OCI-LY3 (cell line): ENCODE results near the gene TRIM47.

Experiments used
- H2AFZ ChIP-seq: fragments of 200-600, 300-600 bp; shearing (Covaris generic); 2 replicates; pipeline ENCODE4 v1.6.0; 2014; ENCODE audit warnings: antibody characterized with exemption, low read depth, low read length
- H3K27ac ChIP-seq: fragments of 200-600, 300-600 bp; sonication (generic); 2 replicates; pipeline ENCODE4 v1.5.1; 2014; ENCODE audit warnings: mild to moderate bottlenecking, low read length, moderate library complexity, mixed read lengths
- H3K27me3 ChIP-seq: fragments of 200-600, 300-600 bp; sonication (generic); 2 replicates; pipeline ENCODE4 v1.6.1; 2014; ENCODE audit warnings: low read depth, low read length, mixed read lengths
- H3K36me3 ChIP-seq: fragments of 200-600, 300-600 bp; sonication (generic); replicated peaks from 2 replicates; pipeline ENCODE3; 2014; ENCODE audit warnings: low read depth, low read length, mixed read lengths
- H3K4me1 ChIP-seq: fragments of 300-600, 200-600 bp; sonication (generic); 2 replicates; pipeline ENCODE4 v1.6.1; 2014; ENCODE audit warnings: low read length, mixed read lengths
- H3K4me2 ChIP-seq: fragments of 200-600, 300-600 bp; sonication (generic); 2 replicates; pipeline ENCODE4 v1.6.1; 2014; ENCODE audit warnings: low read length, mixed read lengths
- H3K4me3 ChIP-seq: fragments of 300-600, 200-600 bp; sonication (generic); 2 replicates; pipeline ENCODE4 v1.5.1; 2014; ENCODE audit warnings: antibody characterized with exemption, mild to moderate bottlenecking, low read length, moderate library complexity
- H3K79me2 ChIP-seq: fragments of 300-600, 200-600 bp; shearing (Covaris generic); 2 replicates; pipeline ENCODE4 v1.6.1; 2014; ENCODE audit warnings: mild to moderate bottlenecking, low read length, mixed read lengths
- H3K9ac ChIP-seq: fragments of 300-600, 200-600 bp; shearing (Covaris generic); 2 replicates; pipeline ENCODE4 v1.6.0; 2014; ENCODE audit warnings: mild to moderate bottlenecking, low read length, moderate library complexity
- H3K9me3 ChIP-seq: fragments of 200-600, 300-600 bp; shearing (Covaris generic); 2 replicates; pipeline ENCODE4 v1.6.1; 2014; ENCODE audit warnings: low read length, mixed read lengths; ENCODE audit not compliant: insufficient read depth
- H4K20me1 ChIP-seq: fragments of 200-600, 300-600 bp; sonication (generic); 2 replicates; pipeline ENCODE4 v1.6.1; 2016; ENCODE audit warnings: low read length, mixed read lengths; ENCODE audit not compliant: insufficient read depth
- CTCF ChIP-seq: fragments of 200-600, 300-600 bp; sonication (generic); IDR thresholded peaks from 2 replicates; pipeline ENCODE4 v1.5.1; 2014; ENCODE audit warnings: antibody characterized with exemption, low read length, low read depth
- EZH2phosphoT487 ChIP-seq: fragments of 200-600 bp; shearing (Covaris generic); IDR thresholded peaks from 2 replicates; pipeline ENCODE4 v1.6.1; 2018; ENCODE audit warnings: antibody characterized with exemption, mixed run types, low read depth

TRIM47 gene

GRCh38 chr17:75921596-75921995 lies 43.2 kb upstream of the TRIM47 start:
- H3K79me2 ChIP-seq, result no peaks in the 10 kb centered on the region
- no peak overlapping the region for H3K9ac ChIP-seq
- H3K36me3 ChIP-seq, result no peaks in the 10 kb centered on the region
- no peak overlapping the region for H3K4me2 ChIP-seq
- H3K27me3 ChIP-seq, result no peaks in the 10 kb centered on the region
- H3K4me1 ChIP-seq, result no peaks in the 10 kb centered on the region
- TF ChIP-seq EZH2phosphoT487, result no peak
- no peak for TF ChIP-seq CTCF
- H3K27ac ChIP-seq, result no peak overlapping the region
- H4K20me1 ChIP-seq, result no peaks in the 10 kb centered on the region
- no peak overlapping the region for H2AFZ ChIP-seq
- H3K4me3 ChIP-seq, result no peak overlapping the region
- H3K9me3 ChIP-seq, result no peaks in the 10 kb centered on the region

GRCh38 chr17:75920045-75920560 lies 41.7 kb upstream of the TRIM47 start:
- Histone ChIP-seq H4K20me1 (no peaks in the 10 kb centered on the region), H3K36me3 (no peaks in the 10 kb centered on the region), H2AFZ (no peak overlapping the region), H3K27me3 (no peaks in the 10 kb centered on the region), H3K4me3 (no peak overlapping the region), H3K27ac (no peak overlapping the region), H3K4me1 (no peaks in the 10 kb centered on the region), H3K4me2 (no peak overlapping the region), H3K9ac (no peak overlapping the region), H3K9me3 (no peaks in the 10 kb centered on the region), H3K79me2 (no peaks in the 10 kb centered on the region)
- TF ChIP-seq CTCF (no peak), EZH2phosphoT487 (no peak)

- no peaks in the 10 kb centered on the region for H3K9me3 ChIP-seq
- H3K4me3 ChIP-seq, result no peak overlapping the region
- H3K79me2 ChIP-seq, result no peaks in the 10 kb centered on the region
- no peaks in the 10 kb centered on the region for H3K27me3 ChIP-seq
- TF ChIP-seq CTCF (no peak), EZH2phosphoT487 (no peak)
- H3K36me3 ChIP-seq, result no peaks in the 10 kb centered on the region
- H2AFZ ChIP-seq, result no peak overlapping the region
- no peak overlapping the region for H3K9ac ChIP-seq
- H3K4me2 ChIP-seq, result no peak overlapping the region
- H4K20me1 ChIP-seq, result no peaks in the 10 kb centered on the region
- H3K27ac ChIP-seq, result no peak overlapping the region
- H3K4me1 ChIP-seq, result no peaks in the 10 kb centered on the region
Measured at GRCh38 chr17:75919611-75920010, 41.2 kb upstream of the TRIM47 start.

GRCh38 chr17:75917917-75918445 lies 39.6 kb upstream of the TRIM47 start:
- TF ChIP-seq CTCF, result no peak
- no peak for TF ChIP-seq EZH2phosphoT487
- no peak overlapping the region for H3K4me2 ChIP-seq
- H2AFZ ChIP-seq, result no peak overlapping the region
- no peak overlapping the region for H3K4me3 ChIP-seq
- H3K36me3 ChIP-seq, result no peaks in the 10 kb centered on the region
- H3K27me3 ChIP-seq, result no peaks in the 10 kb centered on the region
- H3K9me3 ChIP-seq, result no peaks in the 10 kb centered on the region
- no peak overlapping the region for H3K9ac ChIP-seq
- H3K79me2 ChIP-seq, result no peaks in the 10 kb centered on the region
- no peak overlapping the region for H3K27ac ChIP-seq
- no peaks in the 10 kb centered on the region for H3K4me1 ChIP-seq
- H4K20me1 ChIP-seq, result no peaks in the 10 kb centered on the region
